Neural progenitor cell (in vitro differentiated cells): Measurements from ENCODE around the gene MAN2A1. TPM values are rescaled to one million over a fixed set of nuclear protein-coding genes. Genes with fewer than 3 reads are reported as not detected.

Source experiments
- DNase-seq: peaks from one replicate; pipeline ENCODE4 v3.0.0-alpha.2; 2016; ENCODE audit warnings: low spot score
- H2AFZ ChIP-seq: fragments of 200-600 bp; sonication (generic); replicated peaks from 2 replicates; pipeline ENCODE4 v1.6.1; 2016; ENCODE audit warnings: antibody characterized with exemption
- H3F3A ChIP-seq: fragments of 200-600 bp; sonication (generic); 2 replicates; pipeline ENCODE4 v1.6.1; 2016; ENCODE audit warnings: antibody characterized with exemption, low read depth
- H3K27ac ChIP-seq: fragments of 200-600 bp; sonication (generic); 2 replicates; pipeline ENCODE4 v1.5.1; 2016; ENCODE audit warnings: mild to moderate bottlenecking
- H3K27me3 ChIP-seq: fragments of 200-600 bp; sonication (generic); 2 replicates; pipeline ENCODE4 v1.6.1; 2016; ENCODE audit warnings: mild to moderate bottlenecking, moderate library complexity
- H3K36me3 ChIP-seq: fragments of 200-600 bp; sonication (generic); 2 replicates; pipeline ENCODE4 v1.5.1; 2016
- H3K4me1 ChIP-seq: fragments of 200-600 bp; sonication (generic); 2 replicates; pipeline ENCODE4 v1.6.1; 2016; ENCODE audit warnings: mixed run types
- H3K4me2 ChIP-seq: fragments of 200-600 bp; sonication (generic); 2 replicates; pipeline ENCODE4 v1.6.1; 2016
- H3K4me3 ChIP-seq: fragments of 200-600 bp; sonication (generic); 2 replicates; pipeline ENCODE4 v1.5.1; 2016
- H3K79me2 ChIP-seq: fragments of 200-600 bp; sonication (generic); 2 replicates; pipeline ENCODE4 v1.6.1; 2016; ENCODE audit warnings: low read depth
- H3K9ac ChIP-seq: fragments of 200-600 bp; sonication (generic); 2 replicates; pipeline ENCODE4 v1.6.1; 2016
- H3K9me3 ChIP-seq: fragments of 200-600 bp; sonication (generic); 2 replicates; pipeline ENCODE4 v1.5.1; 2016; ENCODE audit warnings: low read depth
- H4K20me1 ChIP-seq: fragments of 200-600 bp; sonication (generic); 2 replicates; pipeline ENCODE4 v1.6.1; 2016; ENCODE audit warnings: low read depth
- H3K27ac Mint-ChIP-seq: 3 replicates; pipeline ENCODE4 v1.8.0; 2021; ENCODE audit warnings: mixed read lengths
- H3K27me3 Mint-ChIP-seq: 2 replicates; pipeline ENCODE4 v1.8.0; 2022; ENCODE audit warnings: low read depth, mild to moderate bottlenecking, inconsistent platforms, moderate library complexity, mixed read lengths; ENCODE audit not compliant: insufficient read depth
- H3K36me3 Mint-ChIP-seq: 3 replicates; pipeline ENCODE4 v1.8.0; 2021; ENCODE audit warnings: mixed read lengths
- H3K4me1 Mint-ChIP-seq: 3 replicates; pipeline ENCODE4 v1.8.0; 2021; ENCODE audit warnings: mixed read lengths
- H3K4me3 Mint-ChIP-seq: 3 replicates; pipeline ENCODE4 v1.8.0; 2021; ENCODE audit warnings: mild to moderate bottlenecking, moderate library complexity, mixed read lengths
- H3K9me3 Mint-ChIP-seq: 3 replicates; pipeline ENCODE4 v1.8.0; 2020; ENCODE audit warnings: mixed read lengths
- EZH2 ChIP-seq: fragments of 200-600 bp; sonication (generic); IDR thresholded peaks from 2 replicates; pipeline ENCODE4 v1.6.1; 2017; ENCODE audit warnings: antibody characterized with exemption, mild to moderate bottlenecking, moderate library complexity
- EZH2phosphoT487 ChIP-seq: fragments of 200-600 bp; sonication (generic); IDR thresholded peaks from 2 replicates; pipeline ENCODE4 v1.6.1; 2017; ENCODE audit warnings: antibody characterized with exemption
- total RNA-seq: library from RNA; depleted of rRNA; stranded (reverse); fragments of >200 nt; gene quantifications from 2 replicates; pipeline ENCODE4 v1.2.3, GENCODE V29; 2015; ENCODE audit warnings: low replicate concordance
- TF ChIP-seq, protein P1 (sequence below): fragments of 200-600 bp; sonication (generic); IDR thresholded peaks from 2 replicates; pipeline ENCODE4 v1.5.1; 2017; ENCODE audit warnings: antibody characterized with exemption, mild to moderate bottlenecking

MAN2A1 gene
- total RNA-seq, 1 donor from 2014 or later: 130 TPM

DNA sequence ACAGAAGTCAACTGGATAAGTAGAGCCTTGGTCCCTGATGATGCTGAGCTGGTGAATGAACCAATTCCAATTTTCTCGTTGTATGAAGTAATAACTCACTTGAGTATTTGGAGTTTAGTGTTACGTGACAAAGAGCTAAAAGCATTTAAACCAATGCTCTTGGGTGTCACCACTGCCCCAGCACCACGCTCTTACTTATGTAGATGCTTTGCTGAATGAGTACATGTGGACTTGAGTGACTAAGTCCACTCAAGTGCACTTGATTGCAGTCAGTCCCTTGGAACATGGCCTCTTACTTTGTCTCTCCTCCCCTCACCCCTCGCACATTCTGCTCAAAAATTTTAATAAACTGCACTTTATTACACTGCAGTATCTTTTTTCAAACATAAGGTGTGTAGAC lies 184.0 kb downstream of the MAN2A1 start:
- TF ChIP-seq, protein P1, sequence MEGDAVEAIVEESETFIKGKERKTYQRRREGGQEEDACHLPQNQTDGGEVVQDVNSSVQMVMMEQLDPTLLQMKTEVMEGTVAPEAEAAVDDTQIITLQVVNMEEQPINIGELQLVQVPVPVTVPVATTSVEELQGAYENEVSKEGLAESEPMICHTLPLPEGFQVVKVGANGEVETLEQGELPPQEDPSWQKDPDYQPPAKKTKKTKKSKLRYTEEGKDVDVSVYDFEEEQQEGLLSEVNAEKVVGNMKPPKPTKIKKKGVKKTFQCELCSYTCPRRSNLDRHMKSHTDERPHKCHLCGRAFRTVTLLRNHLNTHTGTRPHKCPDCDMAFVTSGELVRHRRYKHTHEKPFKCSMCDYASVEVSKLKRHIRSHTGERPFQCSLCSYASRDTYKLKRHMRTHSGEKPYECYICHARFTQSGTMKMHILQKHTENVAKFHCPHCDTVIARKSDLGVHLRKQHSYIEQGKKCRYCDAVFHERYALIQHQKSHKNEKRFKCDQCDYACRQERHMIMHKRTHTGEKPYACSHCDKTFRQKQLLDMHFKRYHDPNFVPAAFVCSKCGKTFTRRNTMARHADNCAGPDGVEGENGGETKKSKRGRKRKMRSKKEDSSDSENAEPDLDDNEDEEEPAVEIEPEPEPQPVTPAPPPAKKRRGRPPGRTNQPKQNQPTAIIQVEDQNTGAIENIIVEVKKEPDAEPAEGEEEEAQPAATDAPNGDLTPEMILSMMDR: no peak
- H3K4me1 ChIP-seq: no peaks in the 10 kb centered on the region
- H3K9ac ChIP-seq: no peak overlapping the region
- no peak overlapping the region for H3K27ac ChIP-seq
- Mint-ChIP-seq H3K27ac (no peak overlapping the region), H3K4me3 (no peak overlapping the region), H3K9me3 (peaks cover 4% of the 10 kb centered on the region), H3K4me1 (no peaks in the 10 kb centered on the region), H3K27me3 (no peaks in the 10 kb centered on the region), H3K36me3 (peaks cover 19% of the 10 kb centered on the region)
- H3K36me3 ChIP-seq: no peaks in the 10 kb centered on the region
- no peak overlapping the region for H3K4me2 ChIP-seq
- H3F3A ChIP-seq: no peaks in the 10 kb centered on the region
- DNase-seq: no peak
- no peaks in the 10 kb centered on the region for H3K27me3 ChIP-seq
- H2AFZ ChIP-seq: no peak overlapping the region
- no peaks in the 10 kb centered on the region for H3K79me2 ChIP-seq
- H3K9me3 ChIP-seq: no peaks in the 10 kb centered on the region
- H4K20me1 ChIP-seq: no peaks in the 10 kb centered on the region
- no peak overlapping the region for H3K4me3 ChIP-seq

DNA sequence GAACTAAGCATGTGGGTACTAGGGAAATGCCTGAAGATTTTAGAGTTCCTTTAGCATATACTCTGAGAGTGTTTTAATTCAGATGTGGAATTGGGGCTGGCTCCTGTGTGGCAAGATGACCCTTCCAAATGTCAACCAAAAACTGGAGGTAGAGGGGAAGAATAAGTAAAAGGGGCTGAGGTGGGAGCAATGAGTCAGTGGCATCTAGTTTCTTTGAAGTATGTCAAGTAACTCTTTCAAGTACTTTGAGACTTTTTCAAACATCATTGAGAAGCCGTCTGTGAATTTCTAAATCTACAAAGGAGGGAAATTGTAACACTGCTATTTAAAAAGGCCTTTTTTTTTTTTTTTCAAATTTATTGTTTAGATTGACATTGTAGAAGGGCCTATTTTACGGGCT lies 184.4 kb downstream of the MAN2A1 start:
- Mint-ChIP-seq H3K4me1 (no peaks in the 10 kb centered on the region), H3K27me3 (no peaks in the 10 kb centered on the region)
- no peak overlapping the region for H3K4me3 ChIP-seq

GRCh38 chr5:109876030-109876725 lies 186.5 kb downstream of the MAN2A1 start:
- H3K27me3 Mint-ChIP-seq: no peaks in the 10 kb centered on the region
- no peak overlapping the region for H3K4me3 Mint-ChIP-seq
- Histone ChIP-seq H3K4me1 (no peaks in the 10 kb centered on the region), H3K9me3 (no peaks in the 10 kb centered on the region), H3K79me2 (no peaks in the 10 kb centered on the region), H3K9ac (no peak overlapping the region), H3K36me3 (no peaks in the 10 kb centered on the region), H3K27ac (no peak overlapping the region), H3K27me3 (no peaks in the 10 kb centered on the region), H3F3A (no peaks in the 10 kb centered on the region), H4K20me1 (no peaks in the 10 kb centered on the region), H3K4me3 (no peak overlapping the region), H2AFZ (no peak overlapping the region), H3K4me2 (no peak overlapping the region)
- H3K27ac Mint-ChIP-seq: no peak overlapping the region
- H3K9me3 Mint-ChIP-seq: peaks cover 4% of the 10 kb centered on the region
- no peak for DNase-seq
- TF ChIP-seq EZH2 (no peak), EZH2phosphoT487 (no peak)
- TF ChIP-seq, protein P1: no peak
- H3K4me1 Mint-ChIP-seq: peaks cover 5% of the 10 kb centered on the region
- H3K36me3 Mint-ChIP-seq: peaks cover 7% of the 10 kb centered on the region

More for the DNA sequence above, 184.4 kb downstream of the MAN2A1 start:
- H3K27me3 ChIP-seq: no peaks in the 10 kb centered on the region
- no peak overlapping the region for H3K27ac Mint-ChIP-seq
- no peak overlapping the region for H3K4me2 ChIP-seq
- H4K20me1 ChIP-seq: no peaks in the 10 kb centered on the region
- H3K4me3 Mint-ChIP-seq: no peak overlapping the region
- no peaks in the 10 kb centered on the region for H3K36me3 ChIP-seq
- TF ChIP-seq EZH2: no peak
- TF ChIP-seq EZH2phosphoT487: no peak
- TF ChIP-seq, protein P1: no peak
- peaks cover 4% of the 10 kb centered on the region for H3K9me3 Mint-ChIP-seq
- H3K9ac ChIP-seq: no peak overlapping the region
- no peaks in the 10 kb centered on the region for H3K79me2 ChIP-seq
- H3K4me1 ChIP-seq: no peaks in the 10 kb centered on the region
- peaks cover 15% of the 10 kb centered on the region for H3K36me3 Mint-ChIP-seq
- no peaks in the 10 kb centered on the region for H3K9me3 ChIP-seq
- no peak overlapping the region for H3K27ac ChIP-seq
- no peak overlapping the region for H2AFZ ChIP-seq
- no peaks in the 10 kb centered on the region for H3F3A ChIP-seq
- no peak for DNase-seq
